CD4-positive, alpha-beta T cell (primary cell): ENCODE measurements around the gene MACROD2. TPM values are rescaled to one million over a fixed set of nuclear protein-coding genes. Genes with fewer than 3 reads are reported as not detected.

Experiments
- ATAC-seq: fragments of 200-7000 bp; cut with Tn5 transposase; one replicate; pipeline ENCODE4 v1.10.0; 2022; ENCODE audit warnings: mild to moderate bottlenecking; ENCODE audit not compliant: poor library complexity
- CTCF ChIA-PET: fragments of 350-600 bp; sonication (Branson Sonifier 250); formaldehyde crosslinking; loops from one replicate; lab custom pipeline; 2021; ENCODE audit warnings: antibody characterized with exemption, inconsistent platforms; lab: Charles Lee
- POLR2A ChIA-PET: fragments of 350-600 bp; sonication (Branson Sonifier 250); formaldehyde crosslinking; loops from one replicate; lab custom pipeline; 2021; ENCODE audit warnings: antibody characterized with exemption, inconsistent platforms; lab: Charles Lee
- DNase-seq, 14 experiments: peaks; one replicate each; pipeline ENCODE4 v3.0.0-alpha.2; 2013 to 2020; ENCODE audit warnings: mixed read lengths in 2 of 14
- H3K27ac ChIP-seq, 2 donors: one replicate each; pipeline versions ENCODE4 v1.5.1 to v1.7.0; 2013; ENCODE audit warnings: low read length in 2 of 2, low read depth in 1 of 2, mild to moderate bottlenecking in 1 of 2
- H3K27me3 ChIP-seq, 2 experiments: 1 replicate in 1 of 2; 2 replicates in 1 of 2; pipeline versions ENCODE4 v1.6.1 to v1.7.0; 2013; ENCODE audit warnings: low read length in 2 of 2, control low read depth in 1 of 2, mild to moderate bottlenecking in 1 of 2, moderate library complexity in 1 of 2; ENCODE audit not compliant: insufficient read depth in 2 of 2, control insufficient read depth in 1 of 2
- H3K36me3 ChIP-seq: one replicate; pipeline ENCODE4 v1.6.1; 2013; ENCODE audit warnings: low read length, control low read depth; ENCODE audit not compliant: insufficient read depth
- H3K4me1 ChIP-seq: one replicate; pipeline ENCODE4 v1.6.1; 2013; ENCODE audit warnings: low read length, control low read depth; ENCODE audit not compliant: insufficient read depth
- H3K4me3 ChIP-seq: one replicate; pipeline ENCODE4 v1.5.1; 2013; ENCODE audit warnings: mild to moderate bottlenecking, low read length, moderate library complexity
- H3K9me3 ChIP-seq, 2 experiments: 1 replicate in 1 of 2; 2 replicates in 1 of 2; pipeline versions ENCODE4 v1.6.1 to v1.7.0; 2013; ENCODE audit warnings: low read length in 2 of 2, mild to moderate bottlenecking in 2 of 2, control low read depth in 1 of 2, moderate library complexity in 1 of 2; ENCODE audit not compliant: control insufficient read depth in 1 of 2, insufficient read depth in 1 of 2
- H3K27ac Mint-ChIP-seq: one replicate; pipeline ENCODE4 v1.8.0; 2020; ENCODE audit warnings: mixed read lengths
- H3K27me3 Mint-ChIP-seq: one replicate; pipeline ENCODE4 v1.8.0; 2021; ENCODE audit warnings: mixed read lengths
- H3K36me3 Mint-ChIP-seq: one replicate; pipeline ENCODE4 v1.8.0; 2021; ENCODE audit warnings: low read depth, mixed read lengths
- H3K4me1 Mint-ChIP-seq: one replicate; pipeline ENCODE4 v1.8.0; 2021; ENCODE audit warnings: low read depth, mixed read lengths
- H3K4me3 Mint-ChIP-seq: one replicate; pipeline ENCODE4 v1.8.0; 2020; ENCODE audit warnings: mild to moderate bottlenecking, mixed read lengths
- H3K9me3 Mint-ChIP-seq: one replicate; pipeline ENCODE4 v1.8.0; 2020; ENCODE audit warnings: mixed read lengths
- intact Hi-C, 2 experiments: fragments of 100-400 bp; cut with DNase I in 1 of 2; cut with micrococcal nuclease in 1 of 2; formaldehyde crosslinking; loops; one replicate each; pipeline versions ENCODE4 v1.15.1 to v1.9.0; 2023 to 2025; cut with DNase I, micrococcal nuclease
- total RNA-seq, 174 experiments: library from RNA in 2 of 174; stranded (reverse) in 2 of 174; gene quantifications; one replicate each; pipeline ENCODE4 v1.2.3 and lab custom pipeline; 2021 to 2026
- TF ChIP-seq, protein P1 (sequence below): fragments of 200-600 bp; IDR thresholded peaks from one replicate; pipeline ENCODE4 v1.8.0; 2022; ENCODE audit warnings: antibody characterized with exemption, mild to moderate bottlenecking

The MACROD2 gene
- total RNA-seq, 2 experiments from 2014 or later = not detected

DNA sequence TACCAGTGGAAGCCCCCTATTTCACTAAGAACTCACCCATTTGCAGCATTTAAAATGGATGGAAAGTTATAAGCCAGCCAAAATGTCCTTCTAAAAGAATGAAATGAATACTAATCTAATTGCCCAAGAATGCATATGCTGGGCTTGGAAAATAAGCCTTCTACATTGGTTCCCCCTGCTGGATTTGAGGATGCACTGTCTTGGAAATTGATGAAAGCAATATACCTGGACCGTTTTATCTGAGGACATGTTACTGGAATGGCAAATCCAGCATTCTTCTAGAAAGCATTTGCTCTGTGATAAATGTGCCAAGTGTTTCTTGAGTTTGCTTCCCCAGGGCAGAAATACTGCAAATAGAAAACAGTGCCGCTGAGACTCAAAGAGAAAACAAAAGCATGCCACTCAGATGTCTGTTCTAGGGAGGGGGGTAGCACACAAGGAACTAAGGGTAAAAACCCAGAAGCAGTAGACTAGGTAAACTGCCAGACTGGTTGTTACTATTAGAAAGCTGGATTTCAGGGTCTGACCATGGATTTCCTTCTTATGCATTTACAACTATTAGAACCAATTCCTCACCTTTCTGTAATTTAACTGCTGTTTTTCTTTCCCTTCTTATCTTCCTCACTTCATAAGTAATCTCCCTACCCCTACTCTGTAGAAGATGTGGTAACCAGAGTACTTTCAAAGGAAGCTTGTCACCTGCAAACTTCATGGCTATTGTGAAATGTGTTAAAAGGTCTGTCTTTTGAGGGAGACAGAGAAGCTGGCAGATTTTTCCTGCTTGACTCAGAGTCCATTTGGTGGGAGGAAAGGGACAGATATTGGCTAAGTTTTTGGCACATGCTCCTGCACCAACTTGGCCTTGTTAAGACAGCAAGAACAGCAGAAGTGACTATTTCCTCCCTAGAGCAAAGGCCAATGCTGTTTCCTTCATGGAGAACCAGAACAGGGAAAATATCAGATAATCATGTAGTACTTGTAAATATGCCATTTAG is 1935.3 kb downstream of the MACROD2 start:
- Mint-ChIP-seq H3K4me3 (no peak overlapping the region), H3K27ac (no peak overlapping the region), H3K4me1 (no peaks in the 10 kb centered on the region), H3K27me3 (no peaks in the 10 kb centered on the region), H3K9me3 (no peaks in the 10 kb centered on the region), H3K36me3 (no peaks in the 10 kb centered on the region)
- no peaks in the 10 kb centered on the region for H3K4me1 ChIP-seq
- intact Hi-C loops = no loop called here
- no peak overlapping the region for H3K27ac ChIP-seq
- H3K9me3 ChIP-seq = peaks cover 0 to 6% of the 10 kb centered on the region in 2 experiments
- H3K4me3 ChIP-seq = no peak overlapping the region
- CTCF ChIA-PET = no interaction called here
- no peaks in the 10 kb centered on the region for H3K27me3 ChIP-seq
- POLR2A ChIA-PET = no interaction called here
- no peaks in the 10 kb centered on the region for H3K36me3 ChIP-seq
- ATAC-seq (no peak), DNase-seq (no peak)
- TF ChIP-seq, protein P1, sequence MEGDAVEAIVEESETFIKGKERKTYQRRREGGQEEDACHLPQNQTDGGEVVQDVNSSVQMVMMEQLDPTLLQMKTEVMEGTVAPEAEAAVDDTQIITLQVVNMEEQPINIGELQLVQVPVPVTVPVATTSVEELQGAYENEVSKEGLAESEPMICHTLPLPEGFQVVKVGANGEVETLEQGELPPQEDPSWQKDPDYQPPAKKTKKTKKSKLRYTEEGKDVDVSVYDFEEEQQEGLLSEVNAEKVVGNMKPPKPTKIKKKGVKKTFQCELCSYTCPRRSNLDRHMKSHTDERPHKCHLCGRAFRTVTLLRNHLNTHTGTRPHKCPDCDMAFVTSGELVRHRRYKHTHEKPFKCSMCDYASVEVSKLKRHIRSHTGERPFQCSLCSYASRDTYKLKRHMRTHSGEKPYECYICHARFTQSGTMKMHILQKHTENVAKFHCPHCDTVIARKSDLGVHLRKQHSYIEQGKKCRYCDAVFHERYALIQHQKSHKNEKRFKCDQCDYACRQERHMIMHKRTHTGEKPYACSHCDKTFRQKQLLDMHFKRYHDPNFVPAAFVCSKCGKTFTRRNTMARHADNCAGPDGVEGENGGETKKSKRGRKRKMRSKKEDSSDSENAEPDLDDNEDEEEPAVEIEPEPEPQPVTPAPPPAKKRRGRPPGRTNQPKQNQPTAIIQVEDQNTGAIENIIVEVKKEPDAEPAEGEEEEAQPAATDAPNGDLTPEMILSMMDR = no peak

DNA sequence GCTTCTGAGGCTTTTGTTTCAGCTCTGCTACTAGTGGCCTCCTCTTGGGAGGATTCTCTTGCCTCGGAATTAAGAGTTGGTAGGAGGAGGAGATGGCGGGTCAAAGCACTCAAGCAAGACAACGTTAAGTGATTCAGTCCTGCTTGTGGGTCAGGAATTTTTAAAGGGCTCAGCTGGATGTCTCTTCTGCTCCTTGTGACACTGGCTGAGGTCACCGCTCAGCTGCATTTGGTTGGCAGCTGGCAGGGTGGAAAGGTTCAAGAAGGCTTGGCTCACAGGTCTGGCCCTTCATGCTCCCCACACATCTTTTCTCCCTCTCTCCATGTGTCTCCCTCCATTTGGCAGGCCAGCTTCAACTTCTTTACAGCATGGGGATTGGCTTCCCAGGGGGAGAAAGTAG is 1936.6 kb downstream of the MACROD2 start:
- Mint-ChIP-seq H3K4me3 (no peak overlapping the region), H3K4me1 (no peaks in the 10 kb centered on the region), H3K27ac (no peak overlapping the region), H3K36me3 (no peaks in the 10 kb centered on the region), H3K27me3 (no peaks in the 10 kb centered on the region), H3K9me3 (no peaks in the 10 kb centered on the region)
- H3K36me3 ChIP-seq = no peaks in the 10 kb centered on the region
- peaks cover 0 to 6% of the 10 kb centered on the region in 2 experiments for H3K9me3 ChIP-seq
- no peaks in the 10 kb centered on the region for H3K4me1 ChIP-seq
- intact Hi-C loops = no loop called here
- H3K27me3 ChIP-seq = no peaks in the 10 kb centered on the region
- H3K4me3 ChIP-seq = no peak overlapping the region
- TF ChIP-seq, protein P1 = no peak
- ChIA-PET POLR2A (no interaction called here), CTCF (no interaction called here)
- ATAC-seq (no peak), DNase-seq (no peak)
- H3K27ac ChIP-seq = no peak overlapping the region

DNA sequence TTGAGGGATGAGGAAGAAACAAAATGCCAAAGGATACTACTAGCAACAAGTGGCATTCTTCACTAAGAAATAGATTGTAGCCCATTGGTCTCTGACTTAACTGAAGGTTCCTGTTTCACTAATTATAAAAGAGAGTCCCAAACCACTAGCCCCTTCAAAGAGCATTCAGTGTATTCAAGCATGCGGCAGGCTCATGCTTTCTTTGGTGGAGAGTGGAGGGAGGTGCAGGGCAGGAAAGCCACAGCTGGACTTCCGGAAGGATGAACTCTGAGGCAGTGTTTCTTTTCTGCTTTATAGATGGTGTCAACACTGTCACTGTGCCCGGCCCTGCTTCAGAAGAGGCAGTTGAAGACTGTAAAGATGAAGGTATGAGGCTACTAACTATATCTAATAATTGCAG is 1941.9 kb downstream of the MACROD2 start:
- DNase-seq (no peak), ATAC-seq (no peak)
- TF ChIP-seq, protein P1 = no peak
- Mint-ChIP-seq H3K36me3 (no peaks in the 10 kb centered on the region), H3K4me1 (no peaks in the 10 kb centered on the region), H3K27me3 (no peaks in the 10 kb centered on the region), H3K9me3 (peaks cover 7% of the 10 kb centered on the region), H3K27ac (no peak overlapping the region), H3K4me3 (no peak overlapping the region)
- ChIA-PET POLR2A (no interaction called here), CTCF (no interaction called here)
- H3K9me3 ChIP-seq = peaks cover 0 to 6% of the 10 kb centered on the region in 2 experiments
- no peak overlapping the region for H3K4me3 ChIP-seq
- intact Hi-C loops = no loop called here
- no peaks in the 10 kb centered on the region for H3K27me3 ChIP-seq
- H3K36me3 ChIP-seq = no peaks in the 10 kb centered on the region
- H3K27ac ChIP-seq = no peak overlapping the region
- no peaks in the 10 kb centered on the region for H3K4me1 ChIP-seq
